H7 (cell line): ENCODE results near the gene SERINC5. TPM values are rescaled to one million over a fixed set of nuclear protein-coding genes. Genes with fewer than 3 reads are reported as not detected.
"Not testable (repeated sequence)": the region's sequence is repeated elsewhere in the genome, so short reads cannot be mapped to it uniquely, and the experiment has no call there.

Experiments used
- DNase-seq: peaks from one replicate; pipeline ENCODE4 v3.0.0; 2012
- H3K27me3 ChIP-seq: 2 replicates; pipeline ENCODE4 v1.6.0; 2011; ENCODE audit warnings: mild to moderate bottlenecking, low read length; ENCODE audit not compliant: control insufficient read depth, insufficient read depth
- H3K36me3 ChIP-seq: replicated peaks from 2 replicates; pipeline ENCODE4 v1.5.1; 2011; ENCODE audit warnings: low read length; ENCODE audit not compliant: control insufficient read depth, insufficient read depth
- H3K4me3 ChIP-seq: 2 replicates; pipeline ENCODE4 v1.5.1; 2011; ENCODE audit warnings: low read depth, mild to moderate bottlenecking, control low read depth, low read length, moderate library complexity; ENCODE audit not compliant: insufficient read depth
- total RNA-seq: library from RNA; depleted of rRNA; stranded (reverse); fragments of >200 nt; shearing (Covaris generic); gene quantifications from 2 replicates; pipeline ENCODE4 v1.2.3, GENCODE V29; 2014

Gene SERINC5
- total RNA-seq, 1 experiment from 2014 or later, result 40.7 TPM

- Histone ChIP-seq H3K4me3 (no peak overlapping the region), H3K27me3 (no peaks in the 10 kb centered on the region), H3K36me3 (no peaks in the 10 kb centered on the region)
- no peak for DNase-seq
Measured at GRCh38 chr5:80189701-80190100, 66.1 kb downstream of the SERINC5 start.

- Histone ChIP-seq H3K27me3 (no peaks in the 10 kb centered on the region), H3K4me3 (no peak overlapping the region), H3K36me3 (no peaks in the 10 kb centered on the region)
- DNase-seq, result no peak
Measured at GRCh38 chr5:80189201-80189600, 66.6 kb downstream of the SERINC5 start.

GRCh38 chr5:80187421-80188090 lies 68.3 kb downstream of the SERINC5 start:
- Histone ChIP-seq H3K27me3 (no peaks in the 10 kb centered on the region), H3K36me3 (no peaks in the 10 kb centered on the region), H3K4me3 (no peak overlapping the region)
- DNase-seq, result no peak

- not testable (repeated sequence) for H3K36me3 ChIP-seq, H3K4me3 ChIP-seq, DNase-seq, H3K27me3 ChIP-seq
Measured at GRCh38 chr5:80185535-80185934, 70.3 kb downstream of the SERINC5 start.

- Histone ChIP-seq H3K4me3 (no peak overlapping the region), H3K36me3 (no peaks in the 10 kb centered on the region), H3K27me3 (no peaks in the 10 kb centered on the region)
- no peak for DNase-seq
Measured at GRCh38 chr5:80185095-80185494, 70.8 kb downstream of the SERINC5 start.

GRCh38 chr5:80184235-80185023 lies 71.4 kb downstream of the SERINC5 start:
- peak; percentile 28 for DNase-seq
- Histone ChIP-seq H3K4me3 (no peak overlapping the region), H3K27me3 (no peaks in the 10 kb centered on the region), H3K36me3 (no peaks in the 10 kb centered on the region)

DNA sequence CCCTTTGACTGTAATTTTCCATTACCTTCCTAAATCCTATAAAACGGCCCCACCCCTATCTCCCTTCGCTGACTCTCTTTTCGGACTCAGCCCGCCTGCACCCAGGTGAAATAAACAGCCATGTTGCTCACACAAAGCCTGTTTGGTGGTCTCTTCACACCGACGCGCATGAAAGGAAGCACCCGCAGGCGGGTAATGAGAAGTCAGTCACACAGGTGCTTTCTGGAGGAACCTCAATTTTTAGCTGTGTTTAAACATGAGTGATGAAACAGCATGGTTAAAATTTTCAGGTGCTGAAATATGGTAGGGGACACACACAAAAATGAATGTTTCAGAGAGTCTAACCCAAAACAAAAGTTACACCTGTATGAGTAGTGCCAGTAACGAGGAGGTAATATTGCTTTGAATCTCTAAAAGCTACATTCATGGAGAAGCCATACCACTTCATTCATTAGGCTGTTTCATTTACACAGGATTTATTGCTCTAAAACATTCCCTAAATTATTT lies 72.1 kb downstream of the SERINC5 start:
- not testable (repeated sequence) for H3K4me3 ChIP-seq, H3K27me3 ChIP-seq, DNase-seq, H3K36me3 ChIP-seq

- no peak for DNase-seq
- H3K4me3 ChIP-seq, result no peak overlapping the region
- H3K36me3 ChIP-seq, result no peaks in the 10 kb centered on the region
- no peaks in the 10 kb centered on the region for H3K27me3 ChIP-seq
Measured at GRCh38 chr5:80182809-80183580, 72.9 kb downstream of the SERINC5 start.

GRCh38 chr5:80181618-80182211 lies 74.1 kb downstream of the SERINC5 start:
- no peaks in the 10 kb centered on the region for H3K27me3 ChIP-seq
- DNase-seq, result no peak
- peaks cover 2% of the 10 kb centered on the region for H3K36me3 ChIP-seq
- H3K4me3 ChIP-seq, result no peak overlapping the region

DNA sequence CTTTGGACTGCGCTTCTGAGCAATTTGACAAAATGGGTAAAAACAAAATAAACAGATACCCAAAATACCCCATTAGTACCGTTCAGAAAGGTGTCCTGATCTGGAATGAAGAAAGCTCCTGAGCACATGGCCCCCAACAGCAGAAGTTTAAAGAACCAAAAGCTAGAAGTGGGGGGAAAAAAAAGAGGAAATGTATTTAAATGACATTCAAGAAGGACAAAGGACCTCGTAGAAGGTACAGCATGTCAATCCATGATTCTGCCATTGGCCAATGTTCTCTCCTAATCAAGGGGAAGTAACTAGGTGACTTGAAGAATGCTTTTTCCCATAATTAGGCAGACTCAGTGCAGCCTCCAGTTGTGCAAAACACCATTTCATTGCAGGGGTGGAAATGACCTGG lies 78.6 kb downstream of the SERINC5 start:
- H3K27me3 ChIP-seq, result no peaks in the 10 kb centered on the region
- no peak for DNase-seq
- peaks cover 2% of the 10 kb centered on the region for H3K36me3 ChIP-seq
- H3K4me3 ChIP-seq, result no peak overlapping the region

DNA sequence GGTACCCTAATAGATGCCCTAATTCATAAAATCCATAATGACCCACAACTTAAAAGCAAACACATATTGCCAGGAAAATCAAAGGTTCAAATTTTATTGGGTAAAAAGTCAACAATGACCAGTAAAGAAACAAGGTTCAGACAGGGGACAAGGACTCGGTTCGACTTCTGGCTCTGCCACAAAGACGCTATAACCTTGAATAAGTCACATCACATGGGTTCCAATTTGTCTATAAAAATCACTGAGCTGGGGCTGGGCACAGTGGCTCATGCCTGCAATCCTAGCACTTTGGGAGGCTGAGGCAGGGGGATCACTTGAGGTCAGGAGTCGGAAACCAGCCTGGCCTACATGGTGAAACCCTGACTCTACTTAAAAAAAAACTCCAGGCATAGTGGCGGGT lies 80.5 kb downstream of the SERINC5 start:
- Histone ChIP-seq H3K4me3 (no peak overlapping the region), H3K36me3 (peaks cover 4% of the 10 kb centered on the region), H3K27me3 (no peaks in the 10 kb centered on the region)
- DNase-seq, result no peak

DNA sequence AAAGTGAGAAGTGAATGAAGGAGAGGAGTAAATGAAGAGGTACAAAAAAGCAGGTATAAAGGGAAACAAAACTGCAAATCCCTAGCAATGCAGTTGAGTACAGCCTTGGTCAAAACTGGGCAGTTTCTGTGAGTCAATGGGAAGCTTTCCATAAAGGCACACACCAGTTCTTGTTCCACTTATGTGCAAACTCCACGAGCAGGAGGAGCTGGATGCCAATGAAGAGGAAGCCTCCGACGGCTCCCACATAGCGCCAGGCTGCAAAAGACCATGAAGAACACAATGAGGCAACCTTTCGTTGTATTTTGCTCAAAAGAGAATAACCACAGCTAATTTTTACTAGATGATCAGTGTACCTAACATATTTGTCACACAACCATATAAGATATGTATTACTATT lies 81.1 kb downstream of the SERINC5 start:
- peaks cover 8% of the 10 kb centered on the region for H3K36me3 ChIP-seq

GRCh38 chr5:80172067-80172695 lies 83.7 kb downstream of the SERINC5 start:
- no peak for DNase-seq
- no peak overlapping the region for H3K4me3 ChIP-seq
- peaks cover 13% of the 10 kb centered on the region for H3K36me3 ChIP-seq
- no peaks in the 10 kb centered on the region for H3K27me3 ChIP-seq

More for the DNA sequence above, 81.1 kb downstream of the SERINC5 start:
- H3K4me3 ChIP-seq, result no peak overlapping the region
- H3K27me3 ChIP-seq, result no peaks in the 10 kb centered on the region
- DNase-seq, result no peak

DNA sequence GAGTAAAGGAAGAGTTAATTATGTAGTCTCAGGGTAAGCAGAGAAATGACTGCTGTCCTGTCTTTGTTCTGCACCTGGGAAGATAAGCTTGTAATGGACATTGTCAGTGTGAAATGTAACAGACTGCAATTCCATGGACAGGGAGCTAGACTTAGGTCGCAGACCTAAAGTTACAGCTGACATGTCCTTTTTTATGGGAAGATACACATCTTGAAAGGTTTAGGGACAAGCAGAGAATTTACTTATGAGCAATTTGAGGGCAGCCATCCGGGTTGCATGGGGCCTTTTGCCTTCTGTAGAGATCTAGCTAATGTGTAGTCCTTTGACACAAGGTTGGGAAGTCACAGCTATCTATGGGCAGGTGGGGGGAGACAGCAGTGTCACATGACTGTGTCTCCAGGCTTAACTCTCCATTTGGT lies 85.7 kb downstream of the SERINC5 start:
- no peak for DNase-seq
- H3K4me3 ChIP-seq, result no peak overlapping the region
- H3K36me3 ChIP-seq, result peaks cover 17% of the 10 kb centered on the region
- no peaks in the 10 kb centered on the region for H3K27me3 ChIP-seq
